SK-N-SH (cell line): ENCODE results near the gene ERVMER34-1. TPM values are rescaled to one million over a fixed set of nuclear protein-coding genes. Genes with fewer than 3 reads are reported as not detected.

Experiments used
- CTCF ChIA-PET: fragments of 300-600, 350-600 bp; formaldehyde crosslinking; extraction: SDS; loops from one replicate; lab custom pipeline; 2021; lab: Yijun Ruan, JAX
- POLR2A ChIA-PET: fragments of 350-600 bp; sonication (Branson Sonifier 250); formaldehyde crosslinking; extraction: SDS; loops from one replicate; lab custom pipeline; 2020; ENCODE audit warnings: antibody characterized with exemption, inconsistent platforms; lab: Yijun Ruan, JAX
- DNase-seq: peaks from one replicate; pipeline ENCODE4 v3.0.0; 2012
- H2AFZ ChIP-seq: fragments of 200-600 bp; sonication (generic); 2 replicates; pipeline ENCODE4 v1.8.1; 2016; ENCODE audit warnings: antibody characterized with exemption, mild to moderate bottlenecking, low read depth
- H3F3A ChIP-seq: fragments of 200-600 bp; sonication (generic); replicated peaks from 2 replicates; pipeline ENCODE3; 2016; ENCODE audit warnings: antibody characterized with exemption, mild to moderate bottlenecking; ENCODE audit not compliant: insufficient read depth
- H3K27ac ChIP-seq, 2 experiments: fragments of 200-500 bp in 1 of 2; fragments of 200-600 bp in 1 of 2; sonication (Bioruptor generic) in 1 of 2; sonication (generic), shearing (Covaris generic) in 1 of 2; 2 replicates each; pipeline versions ENCODE4 v1.5.1 to v1.6.1; 2014 to 2016; ENCODE audit warnings: low read depth in 2 of 2, inconsistent platforms in 1 of 2, low read length in 1 of 2, mild to moderate bottlenecking in 1 of 2, mixed read lengths in 1 of 2
- H3K27me3 ChIP-seq: fragments of 200-600 bp; sonication (generic), shearing (Covaris generic); 2 replicates; pipeline ENCODE4 v1.6.1; 2016; ENCODE audit warnings: mixed run types; ENCODE audit not compliant: insufficient read depth
- H3K36me3 ChIP-seq, 2 experiments: fragments of 200-500 bp in 1 of 2; fragments of 200-600 bp in 1 of 2; sonication (Bioruptor generic) in 1 of 2; sonication (generic) in 1 of 2; replicated peaks in 1 of 2; 2 replicates each; pipeline versions ENCODE3 to v1.5.1; 2014 to 2016; ENCODE audit warnings: low read length in 1 of 2, mild to moderate bottlenecking in 1 of 2; ENCODE audit not compliant: insufficient read depth in 2 of 2, control insufficient read depth in 1 of 2
- H3K4me1 ChIP-seq, 2 experiments: fragments of 200-500 bp in 1 of 2; fragments of 200-600 bp in 1 of 2; sonication (Bioruptor generic) in 1 of 2; sonication (generic), shearing (Covaris generic) in 1 of 2; 2 replicates each; pipeline versions ENCODE4 v1.5.1 to v1.6.1; 2014 to 2016; ENCODE audit warnings: low read depth in 1 of 2, low read length in 1 of 2, mixed run types in 1 of 2; ENCODE audit not compliant: insufficient read depth in 2 of 2, control insufficient read depth in 1 of 2
- H3K4me2 ChIP-seq: fragments of 200-600 bp; sonication (generic), shearing (Covaris generic); 2 replicates; pipeline ENCODE4 v1.6.1; 2017; ENCODE audit warnings: mixed run types
- H3K4me3 ChIP-seq, 2 experiments: fragments of 200-500 bp in 1 of 2; fragments of 200-600 bp in 1 of 2; sonication (Bioruptor generic) in 1 of 2; sonication (generic), shearing (Covaris generic) in 1 of 2; 2 replicates each; pipeline versions ENCODE4 v1.5.1 to v1.8.1; 2014 to 2016; ENCODE audit warnings: low read depth in 2 of 2, inconsistent platforms in 1 of 2, low read length in 1 of 2, mild to moderate bottlenecking in 1 of 2, mixed read lengths in 1 of 2, moderate library complexity in 1 of 2
- H3K79me2 ChIP-seq: fragments of 200-600 bp; sonication (generic); 2 replicates; pipeline ENCODE4 v1.8.1; 2017; ENCODE audit warnings: mild to moderate bottlenecking; ENCODE audit not compliant: insufficient read depth
- H3K9ac ChIP-seq: fragments of 200-600 bp; sonication (generic); 2 replicates; pipeline ENCODE4 v1.6.1; 2017; ENCODE audit warnings: mixed run types
- H3K9me2 ChIP-seq: fragments of 200-600 bp; sonication (generic); 2 replicates; pipeline ENCODE4 v1.6.1; 2017; ENCODE audit warnings: mixed run types
- H3K9me3 ChIP-seq: fragments of 200-600 bp; sonication (generic); 2 replicates; pipeline ENCODE4 v1.6.1; 2017; ENCODE audit warnings: mixed run types, mild to moderate bottlenecking, moderate library complexity
- H4K20me1 ChIP-seq: fragments of 200-600 bp; sonication (generic); 2 replicates; pipeline ENCODE4 v1.6.1; 2017; ENCODE audit warnings: mild to moderate bottlenecking, mixed run types; ENCODE audit not compliant: insufficient read depth
- CTCF ChIP-seq: fragments of 200-600 bp; sonication (generic); IDR thresholded peaks from 2 replicates; pipeline ENCODE4 v1.6.1; 2017; ENCODE audit warnings: antibody characterized with exemption, mild to moderate bottlenecking, moderate library complexity
- EZH2phosphoT487 ChIP-seq: fragments of 200-600 bp; sonication (generic); IDR thresholded peaks from 2 replicates; pipeline ENCODE4 v1.6.1; 2017; ENCODE audit warnings: low read depth, mixed run types, mild to moderate bottlenecking, antibody characterized with exemption, moderate library complexity, borderline replicate concordance
- FOXM1 ChIP-seq: IDR thresholded peaks from 2 replicates; pipeline ENCODE4 v1.4.0; 2012; ENCODE audit warnings: low read depth, mild to moderate bottlenecking
- MAX ChIP-seq: IDR thresholded peaks from 2 replicates; pipeline ENCODE4 v1.4.0; 2012; ENCODE audit warnings: low read depth
- POLR2AphosphoS5 ChIP-seq: IDR thresholded peaks from 2 replicates; pipeline ENCODE4 v1.6.1; 2012; ENCODE audit warnings: low read depth, low read length
- REST ChIP-seq: IDR thresholded peaks from 2 replicates; pipeline ENCODE4 v1.6.1; 2012; ENCODE audit warnings: mild to moderate bottlenecking, low read depth, low read length, moderate library complexity
- SMC3 ChIP-seq: IDR thresholded peaks from 2 replicates; pipeline ENCODE4 v1.6.1; 2012; ENCODE audit warnings: low read depth, low read length, improper control_type of control experiment
- TEAD4 ChIP-seq: IDR thresholded peaks from 2 replicates; pipeline ENCODE4 v1.4.0; 2012; ENCODE audit warnings: mild to moderate bottlenecking, borderline replicate concordance; ENCODE audit not compliant: insufficient read depth
- USF2 ChIP-seq: fragments of 150-350 bp; IDR thresholded peaks from 2 replicates; pipeline ENCODE4 v1.6.1; 2017; ENCODE audit warnings: antibody characterized with exemption, low read length, low read depth, borderline replicate concordance
- polyA plus RNA-seq, 3 experiments: library from polyadenylated mRNA; depleted of rRNA; stranded (reverse); fragments of >200 nt; gene quantifications; 2 replicates each; pipeline ENCODE4 v1.2.3, GENCODE V29; 2012

ERVMER34-1 gene
- polyA plus RNA-seq, 1 of the 3 experiments (the other 2 are of a cell fraction) = 0.05 TPM

- no peak for TF ChIP-seq REST
Observed at GRCh38 chr4:52799813-52800212, 48.6 kb upstream of the ERVMER34-1 start (continued).

GRCh38 chr4:52795533-52795932 lies 44.3 kb upstream of the ERVMER34-1 start:
- Histone ChIP-seq H3K4me3 (no peak overlapping the region), H4K20me1 (no peaks in the 10 kb centered on the region), H3K9me3 (no peaks in the 10 kb centered on the region), H3K27me3 (no peaks in the 10 kb centered on the region), H3K27ac (no peak overlapping the region), H3K9ac (no peak overlapping the region), H3K4me1 (no peaks in the 10 kb centered on the region), H3K4me2 (no peak overlapping the region), H2AFZ (no peak overlapping the region), H3K79me2 (no peaks in the 10 kb centered on the region), H3F3A (no peaks in the 10 kb centered on the region), H3K36me3 (no peaks in the 10 kb centered on the region), H3K9me2 (no peaks in the 10 kb centered on the region)
- no peak for DNase-seq
- ChIA-PET POLR2A (no interaction called here), CTCF (interaction anchor here (1.2 kb wide), 1 partner anchor 17 kb away, joined by 3 read pairs; no protein-coding TSS in a partner anchor)
- no peak for TF ChIP-seq TEAD4
- TF ChIP-seq SMC3 = no peak
- TF ChIP-seq FOXM1 = no peak
- TF ChIP-seq USF2 = no peak
- no peak for TF ChIP-seq EZH2phosphoT487
- TF ChIP-seq CTCF = no peak
- no peak for TF ChIP-seq POLR2AphosphoS5
- TF ChIP-seq MAX = no peak
